Parietal lobe (tissue), 1 donor: Measurements from ENCODE around the gene SEL1L. TPM values are rescaled to one million over a fixed set of nuclear protein-coding genes. Genes with fewer than 3 reads are reported as not detected.

Experiments
- total RNA-seq: library from RNA; depleted of rRNA; stranded (reverse); fragments of >200 nt; gene quantifications from one replicate; pipeline ENCODE4 v1.2.3, GENCODE V29; 2014

Gene SEL1L
- 70.4 TPM for total RNA-seq

DNA sequence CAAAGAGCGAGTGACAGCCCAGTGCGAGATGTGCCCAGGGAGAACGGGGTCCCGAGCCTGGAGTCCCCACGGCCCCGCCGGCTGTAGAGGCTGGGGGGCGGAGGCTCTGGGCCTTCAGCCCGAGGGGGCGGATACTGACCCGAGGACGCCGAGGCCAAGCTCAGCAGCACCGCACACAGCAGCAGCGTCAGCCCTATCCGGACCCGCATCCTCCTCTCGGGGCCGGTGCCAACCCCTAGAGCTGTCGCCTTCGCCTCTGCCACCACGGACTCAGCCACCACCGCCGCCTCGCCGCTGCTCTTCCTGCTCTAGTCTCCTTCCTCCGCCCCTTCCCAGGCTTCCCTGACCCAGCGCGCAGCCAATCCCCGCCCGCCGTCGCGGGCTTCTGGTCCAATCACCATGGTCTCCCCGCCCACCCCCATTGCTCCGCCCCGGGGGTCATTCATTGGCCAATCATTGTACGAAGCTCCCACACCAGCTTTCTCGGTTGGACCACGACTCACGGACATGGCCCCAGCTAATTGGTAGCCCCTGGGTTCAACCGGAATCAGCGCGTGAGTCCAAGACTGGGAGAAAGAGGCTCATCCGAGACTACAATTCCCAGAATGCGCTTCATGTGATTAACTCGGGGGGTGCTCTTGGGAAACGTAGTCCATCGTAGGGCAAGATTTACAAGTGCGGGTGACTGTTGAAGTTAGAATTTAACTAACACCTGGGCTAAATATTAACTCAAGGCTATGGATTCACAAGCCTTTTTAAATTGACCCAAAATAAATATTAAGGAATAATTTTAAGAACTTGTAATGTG, at the start of gene SEL1L:
TSS of gene SEL1L (minus strand) at position 318 of the 808 bp plus-strand sequence. CDS start at position 209, 109 bp downstream.

Other genes with a start within 250 kb of the SEL1L start
- 45.1 TPM for gene STON2, start 133.5 kb downstream of the SEL1L start, total RNA-seq